ENCODE measurements around the gene CCNF. TPM values are rescaled to one million over a fixed set of nuclear protein-coding genes. Genes with fewer than 3 reads are reported as not detected.

Gene CCNF
- total RNA-seq, 1 donor from 2014 or later, result 3.9 TPM

- no peak for FAIRE-seq
- no peaks in the 10 kb centered on the region for H3K27me3 ChIP-seq (ENCODE audit: control insufficient read depth, insufficient read depth, low read length)
- H3K36me3 ChIP-seq (ENCODE audit: control insufficient read depth, insufficient read depth, low read length), result no peaks in the 10 kb centered on the region
- H3K4me3 ChIP-seq (ENCODE audit: low read depth, low read length), result no peak overlapping the region
- no peak for DNase-seq (ENCODE audit: low read depth)
- TF ChIP-seq CTCF (IDR thresholded peaks at IDR 0.05; ENCODE audit: insufficient read depth, low read length, severe bottlenecking), result no peak
These were observed 52.4 kb downstream of the CCNF start for GRCh38 chr16:2481676-2482075.

GRCh38 chr16:2482249-2482648, 53.0 kb downstream of the CCNF start:
- no peak for DNase-seq (ENCODE audit: low read depth)
- Histone ChIP-seq H3K4me3 (ENCODE audit: low read depth, low read length) (no peak overlapping the region), H3K36me3 (ENCODE audit: control insufficient read depth, insufficient read depth, low read length) (no peaks in the 10 kb centered on the region), H3K27me3 (ENCODE audit: control insufficient read depth, insufficient read depth, low read length) (no peaks in the 10 kb centered on the region)
- FAIRE-seq, result no peak
- TF ChIP-seq CTCF (IDR thresholded peaks at IDR 0.05; ENCODE audit: insufficient read depth, low read length, severe bottlenecking), result no peak

- TF ChIP-seq CTCF (IDR thresholded peaks at IDR 0.05; ENCODE audit: insufficient read depth, low read length, severe bottlenecking), result no peak
- no peaks in the 10 kb centered on the region for H3K27me3 ChIP-seq (ENCODE audit: control insufficient read depth, insufficient read depth, low read length)
- no peak for FAIRE-seq
- H3K4me3 ChIP-seq (ENCODE audit: low read depth, low read length), result no peak overlapping the region
- no peaks in the 10 kb centered on the region for H3K36me3 ChIP-seq (ENCODE audit: control insufficient read depth, insufficient read depth, low read length)
- no peak for DNase-seq (ENCODE audit: low read depth)
These were observed 53.7 kb downstream of the CCNF start for GRCh38 chr16:2482708-2483534.

DNA sequence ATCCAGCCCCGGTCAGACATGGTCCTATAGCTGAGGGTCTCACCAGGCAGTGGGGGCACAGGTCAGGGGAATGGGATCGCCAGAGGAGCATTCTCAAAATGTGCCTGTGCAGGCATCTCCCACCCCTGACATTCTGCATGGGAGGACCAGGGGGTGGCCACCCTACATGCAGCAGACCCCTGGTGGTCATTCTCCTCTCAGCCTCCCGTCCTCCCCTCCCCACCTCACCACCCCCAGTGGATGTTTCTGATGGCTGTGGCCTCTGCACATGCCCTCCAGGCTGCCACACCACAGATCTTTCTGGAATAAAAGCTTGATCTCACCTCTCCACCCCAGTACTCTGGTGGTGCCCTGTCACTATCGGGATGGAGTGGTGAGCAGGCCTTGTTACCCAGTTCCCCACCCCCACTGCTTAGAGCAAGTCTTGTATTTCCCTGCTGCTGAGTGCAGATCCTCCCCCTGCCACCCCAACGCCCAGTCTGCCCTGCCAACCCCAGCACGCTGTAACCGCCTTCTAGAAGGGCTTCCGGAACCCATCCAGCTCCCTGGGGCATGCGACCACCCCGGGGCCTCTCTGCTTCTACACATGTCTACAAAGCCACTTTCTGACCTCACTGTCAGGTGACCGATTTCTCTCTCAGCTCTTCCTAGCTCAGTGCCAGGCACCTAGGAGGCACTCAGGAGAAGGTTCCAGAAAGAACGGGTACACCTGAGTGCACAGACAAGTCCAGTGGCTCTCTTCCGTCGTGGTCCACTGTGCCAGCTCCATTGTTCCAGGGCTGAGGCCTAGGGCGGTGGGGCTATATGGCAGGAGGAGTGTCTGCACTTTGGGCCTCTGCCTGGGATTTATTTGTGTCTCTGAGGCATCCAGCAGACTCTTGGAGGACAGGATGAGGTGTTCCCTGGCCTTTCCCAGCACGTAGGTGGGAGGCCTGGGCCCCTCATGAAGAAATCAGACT, 55.0 kb downstream of the CCNF start:
- Histone ChIP-seq H3K4me3 (ENCODE audit: low read depth, low read length) (no peak overlapping the region), H3K36me3 (ENCODE audit: control insufficient read depth, insufficient read depth, low read length) (no peaks in the 10 kb centered on the region), H3K27me3 (ENCODE audit: control insufficient read depth, insufficient read depth, low read length) (no peaks in the 10 kb centered on the region)
- no peak for FAIRE-seq
- no peak for DNase-seq (ENCODE audit: low read depth)
- no peak for TF ChIP-seq CTCF (IDR thresholded peaks at IDR 0.05; ENCODE audit: insufficient read depth, low read length, severe bottlenecking)

DNA sequence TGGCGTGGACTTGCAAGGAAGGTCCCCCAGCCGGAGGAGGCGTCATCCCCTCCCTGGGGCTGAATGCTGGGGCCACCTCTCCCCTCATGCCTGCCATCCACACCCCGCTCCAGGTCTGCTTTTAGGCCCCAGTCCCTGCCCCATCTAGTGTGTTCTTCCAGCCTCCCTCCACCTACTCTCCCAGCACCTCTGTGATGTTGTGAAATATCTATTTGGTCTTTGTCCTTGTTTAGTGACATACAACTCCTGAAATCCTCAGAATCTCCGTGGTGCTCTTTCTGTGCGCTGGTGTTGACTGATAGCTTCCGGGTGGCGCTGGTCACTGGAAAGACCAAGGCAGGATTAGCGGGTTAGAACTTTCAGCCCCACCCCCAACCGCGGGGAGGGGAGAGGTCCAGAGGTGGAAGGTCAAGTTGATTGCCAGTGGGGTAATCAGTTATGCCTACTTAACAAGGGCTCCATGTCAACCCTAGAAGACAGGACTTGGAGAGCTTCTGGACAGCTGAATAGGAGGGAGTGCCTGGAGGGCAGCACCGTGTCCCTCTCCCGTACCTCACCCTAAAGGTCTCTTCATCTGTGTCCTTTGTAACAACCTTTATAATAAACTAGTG, 55.8 kb downstream of the CCNF start:
- DNase-seq (ENCODE audit: low read depth) (no peak), FAIRE-seq (no peak)
- TF ChIP-seq CTCF (IDR thresholded peaks at IDR 0.05; ENCODE audit: insufficient read depth, low read length, severe bottlenecking), result no peak
- H3K27me3 ChIP-seq (ENCODE audit: control insufficient read depth, insufficient read depth, low read length), result no peaks in the 10 kb centered on the region
- H3K4me3 ChIP-seq (ENCODE audit: low read depth, low read length), result no peak overlapping the region
- no peaks in the 10 kb centered on the region for H3K36me3 ChIP-seq (ENCODE audit: control insufficient read depth, insufficient read depth, low read length)
